Stomach (tissue), 9 donors: ENCODE results near the gene HINFP. TPM values are rescaled to one million over a fixed set of nuclear protein-coding genes. Genes with fewer than 3 reads are reported as not detected.
A peak's percentile ranks its signal among the peaks of the same experiment; 100 is the strongest.

Experiments used
- DNase-seq, 2 donors: peaks; one replicate each; pipeline versions ENCODE4 v3.0.0 to v3.0.0-alpha.2; 2013 to 2019
- H3K27ac ChIP-seq, 5 donors: fragments of 200-600 bp in 4 of 5; sonication (generic) in 4 of 5; one replicate each; pipeline ENCODE4 v1.5.1; 2013 to 2019; ENCODE audit warnings: mild to moderate bottlenecking in 1 of 5, moderate library complexity in 1 of 5
- H3K27me3 ChIP-seq, 3 donors: fragments of 200-600 bp; sonication (generic); one replicate each; pipeline ENCODE4 v1.5.1; 2017 to 2019; ENCODE audit warnings: mixed run types in 1 of 3
- H3K36me3 ChIP-seq, 4 donors: fragments of 200-600 bp; sonication (generic); 1 replicate in 3 of 4; 2 replicates in 1 of 4; pipeline ENCODE4 v1.5.1; 2016 to 2019
- H3K4me1 ChIP-seq, 4 donors: fragments of 200-600 bp; sonication (generic); one replicate each; pipeline ENCODE4 v1.5.1; 2016 to 2019
- H3K4me3 ChIP-seq, 4 donors: fragments of 200-600 bp; sonication (generic) in 3 of 4; one replicate each; pipeline ENCODE4 v1.5.1; 2016 to 2019; ENCODE audit warnings: mild to moderate bottlenecking in 1 of 4
- H3K9me3 ChIP-seq, 4 donors: fragments of 200-600 bp; sonication (generic); one replicate each; pipeline ENCODE4 v1.5.1; 2016 to 2019
- CTCF ChIP-seq, 7 experiments: fragments of 450-650 bp in 4 of 7; fragments of 200-600 bp in 3 of 7; sonication (generic) in 3 of 7; IDR thresholded peaks; one replicate each; pipeline ENCODE4 v1.5.1; 2016 to 2019; ENCODE audit warnings: antibody characterized with exemption in 7 of 7, control low read depth in 2 of 7, mild to moderate bottlenecking in 1 of 7
- EP300 ChIP-seq: sonication (generic); formaldehyde crosslinking; IDR thresholded peaks from one replicate; pipeline ENCODE4 v1.6.1; 2017; ENCODE audit warnings: antibody characterized with exemption
- POLR2A ChIP-seq, 4 donors: fragments of 450-650 bp; IDR thresholded peaks; one replicate each; pipeline ENCODE4 v1.6.1; 2016; ENCODE audit warnings: antibody characterized with exemption in 4 of 4, control low read depth in 2 of 4, mild to moderate bottlenecking in 1 of 4, moderate library complexity in 1 of 4
- POLR2AphosphoS5 ChIP-seq, 3 donors: sonication (generic); formaldehyde crosslinking; IDR thresholded peaks; one replicate each; pipeline ENCODE4 v1.6.1; 2016; ENCODE audit warnings: antibody characterized with exemption in 3 of 3
- WGBS, 5 donors: extraction: QIAGEN DNeasy Blood & Tissue Kit in 3 of 5; methylation state at CpG; one replicate each; pipeline versions ENCODE4 v1.1.5 to v1.1.7; 2013 to 2018; 5-methylcytosine and 5-hydroxymethylcytosine counted together
- intact Hi-C: fragments of 100-400 bp; cut with DNase I; formaldehyde crosslinking; loops from one replicate; pipeline ENCODE4 v1.15.1; 2023; ENCODE audit warnings: low total_unique reads
- polyA plus RNA-seq, 3 donors: library from polyadenylated mRNA; stranded (reverse); fragments of 200-250 nt; gene quantifications; one replicate each; pipeline ENCODE4 v1.2.3, GENCODE V29; 2013
- total RNA-seq, 5 donors: library from RNA; depleted of rRNA; stranded (reverse); fragments of >200 nt; gene quantifications; one replicate each; pipeline versions ENCODE4 v1.1.0 to v1.2.3, GENCODE V29; 2014 to 2016
- donor health status: healthy with polysubstance abuse.
- donor health status: Bipolar disorder and iron deficiency.
- donor health status: healthy.

HINFP gene
- total and polyA plus RNA-seq, 8 donors, result 9.2 to 80.8 (median 27.5) TPM

DNA sequence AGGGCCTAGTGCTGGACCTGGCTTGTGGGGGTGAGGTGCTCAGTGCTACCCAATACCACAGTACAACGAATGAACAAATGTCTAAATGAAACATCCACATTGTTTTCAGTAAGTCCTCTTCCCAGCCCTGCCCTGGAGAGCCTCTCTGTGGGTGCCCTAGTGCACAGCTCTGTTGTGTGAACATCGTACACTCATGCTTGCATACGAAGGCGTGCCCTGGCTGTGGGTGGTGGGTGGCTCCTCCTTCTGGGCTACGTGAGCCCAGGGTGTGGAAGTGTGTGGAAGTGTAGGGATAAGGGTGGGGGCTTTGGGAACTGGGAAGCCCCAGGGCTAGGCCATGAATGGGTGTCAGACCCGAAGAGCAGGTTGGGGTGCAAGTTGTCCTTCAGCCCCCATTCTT is 46.6 kb downstream of the HINFP start:
- Histone ChIP-seq H3K27me3 (no peaks in the 10 kb centered on the region), H3K9me3 (no peaks in the 10 kb centered on the region), H3K4me3 (no peak overlapping the region), H3K27ac (peak overlapping the region; percentile 92 to 97 (median 96)), H3K4me1 (peaks cover 11 to 23% (median 17%) of the 10 kb centered on the region in 4 donors), H3K36me3 (peaks cover 0 to 3% (median 2%) of the 10 kb centered on the region in 4 donors)
- TF ChIP-seq POLR2A (IDR thresholded peaks at IDR 0.05), result no peak
- TF ChIP-seq POLR2AphosphoS5 (IDR thresholded peaks at IDR 0.05), result peak in 1 of 3 donors; percentile 53
- intact Hi-C loops, result no loop called here
- DNase-seq, result peak; percentile 65 to 86
- WGBS, 5 donors, result 20 to 43% (median 32%) methylated on average over 6 of the region's 6 CpGs

- WGBS, 5 donors, result 4 to 6% (median 5%) methylated on average over 25 to 63 of the region's 63 CpGs
- peak; percentile 85 to 96 for DNase-seq
- H3K4me1 ChIP-seq, result peaks cover 11 to 23% (median 17%) of the 10 kb centered on the region in 4 donors
- H3K9me3 ChIP-seq, result no peaks in the 10 kb centered on the region
- H3K27me3 ChIP-seq, result no peaks in the 10 kb centered on the region
- TF ChIP-seq POLR2A (IDR thresholded peaks at IDR 0.05) (peak in 1 of 4 donors; percentile 42), POLR2AphosphoS5 (IDR thresholded peaks at IDR 0.05) (peak; percentile 52 to 88 (median 81)), CTCF (IDR thresholded peaks at IDR 0.05) (peak in 5 of 7 experiments; percentile 80 to 89 (median 86)), EP300 (no peak)
- H3K4me3 ChIP-seq, result peak within 1 kb of the TSS; percentile 67 to 87 (median 74)
- peaks cover 2 to 11% (median 10%) of the 10 kb centered on the region in 4 donors for H3K36me3 ChIP-seq
- intact Hi-C loops, result no loop called here
- peak within 1 kb of the TSS; percentile 92 to 97 (median 96) for H3K27ac ChIP-seq
Observed at GRCh38 chr11:119168471-119169281, 47.3 kb downstream of the HINFP start, which contains the start of gene NLRX1. TSS of gene NLRX1 (plus strand) at chr11:119168725. CDS start at chr11:119171404, 2,679 bp downstream.

GRCh38 chr11:119169282-119169719 is 47.9 kb downstream of the HINFP start:
- Histone ChIP-seq H3K4me3 (peak overlapping the region; percentile 67 to 87 (median 74)), H3K9me3 (no peaks in the 10 kb centered on the region), H3K36me3 (peaks cover 8 to 17% (median 16%) of the 10 kb centered on the region in 4 donors), H3K4me1 (peaks cover 11 to 23% (median 17%) of the 10 kb centered on the region in 4 donors), H3K27ac (peak overlapping the region; percentile 92 to 97 (median 96)), H3K27me3 (no peaks in the 10 kb centered on the region)
- intact Hi-C loops, result no loop called here
- TF ChIP-seq POLR2A (IDR thresholded peaks at IDR 0.05), result no peak
- no peak for TF ChIP-seq CTCF (IDR thresholded peaks at IDR 0.05)
- no peak for TF ChIP-seq EP300
- TF ChIP-seq POLR2AphosphoS5 (IDR thresholded peaks at IDR 0.05), result no peak
- peak; percentile 33 to 76 for DNase-seq
- 6 to 13% (median 9%) methylated on average over 14 to 15 of the region's 15 CpGs for WGBS, 5 donors

DNA sequence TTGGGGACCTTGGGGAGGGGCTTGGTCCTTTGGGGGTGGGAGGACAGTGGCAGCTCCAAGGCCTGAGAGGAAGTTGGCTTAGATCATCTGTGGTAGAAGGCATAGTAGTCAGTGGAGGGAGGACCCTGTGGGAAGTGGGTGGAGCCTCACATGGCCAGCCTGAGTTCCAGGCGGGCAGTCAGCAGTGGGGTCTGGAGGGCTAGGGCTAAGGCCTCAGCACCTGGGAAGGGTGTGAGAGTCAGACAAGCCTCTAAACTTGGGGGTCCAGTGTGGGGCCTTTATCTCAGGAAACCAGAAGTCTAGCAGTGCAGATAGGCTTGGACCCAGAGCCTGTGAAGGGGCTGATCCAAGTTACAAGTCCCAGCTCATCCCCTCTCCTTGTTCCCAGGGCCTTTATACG is 51.1 kb downstream of the HINFP start:
- intact Hi-C loops, result no loop called here
- H3K27me3 ChIP-seq, result no peaks in the 10 kb centered on the region
- H3K4me3 ChIP-seq, result no peak overlapping the region
- peaks cover 11 to 33% (median 17%) of the 10 kb centered on the region in 4 donors for H3K4me1 ChIP-seq
- peaks cover 14 to 49% (median 39%) of the 10 kb centered on the region in 4 donors for H3K36me3 ChIP-seq
- H3K27ac ChIP-seq, result no peak overlapping the region
- no peak for TF ChIP-seq POLR2A (IDR thresholded peaks at IDR 0.05)
- no peak for TF ChIP-seq EP300
- TF ChIP-seq POLR2AphosphoS5 (IDR thresholded peaks at IDR 0.05), result no peak
- no peak for TF ChIP-seq CTCF (IDR thresholded peaks at IDR 0.05)
- no peak for DNase-seq
- WGBS, 5 donors, result 80 to 93% (median 89%) methylated on average over 2 of the region's 2 CpGs
- no peaks in the 10 kb centered on the region for H3K9me3 ChIP-seq
